ENCODE measurements around the gene KRTAP10-10.
"Not testable (repeated sequence)": the region's sequence is repeated elsewhere in the genome, so short reads cannot be mapped to it uniquely, and the experiment has no call there.

KRTAP10-10 gene

GRCh38 chr21:44653123-44653522 is 16.0 kb downstream of the KRTAP10-10 start:
- DNase-seq (ENCODE audit: low spot score), result peak; percentile 38

- no peak for DNase-seq (ENCODE audit: low spot score)
Measured at GRCh38 chr21:44653656-44654575, 16.8 kb downstream of the KRTAP10-10 start.

- DNase-seq (ENCODE audit: low spot score), result no peak
Measured at GRCh38 chr21:44654576-44655175, 17.5 kb downstream of the KRTAP10-10 start, which contains the start of gene KRTAP12-4. Gene KRTAP12-4 (minus strand): TSS chr21:44654659. CDS start chr21:44654614, 45 bp downstream.

DNA sequence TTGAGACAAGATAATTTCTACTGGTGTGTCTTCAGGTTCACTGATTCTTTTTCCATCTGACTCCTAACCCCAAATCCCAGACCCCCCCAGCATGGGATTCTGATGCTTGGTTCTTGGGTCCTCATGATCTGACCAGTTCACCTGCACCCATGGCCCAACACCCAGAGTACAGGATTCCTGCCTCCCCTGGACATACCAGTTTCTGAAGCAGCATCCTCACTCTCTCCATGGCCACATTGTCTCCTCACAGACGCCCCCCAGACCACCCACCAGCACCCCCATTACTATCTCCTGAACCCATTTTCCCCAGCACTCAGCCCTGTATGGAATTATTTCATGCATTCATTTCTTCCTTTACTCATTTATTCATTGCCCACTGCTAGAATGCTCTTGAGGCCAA is 19.7 kb downstream of the KRTAP10-10 start:
- DNase-seq (ENCODE audit: low spot score), result no peak

- DNase-seq (ENCODE audit: low spot score), result no peak
Measured at GRCh38 chr21:44657635-44658540, 20.7 kb downstream of the KRTAP10-10 start, which contains the start of gene KRTAP12-3. Gene KRTAP12-3 (plus strand): TSS chr21:44657932. CDS start chr21:44657980, 48 bp downstream.

- DNase-seq (ENCODE audit: low spot score), result no peak
Measured at GRCh38 chr21:44658541-44658910, 21.4 kb downstream of the KRTAP10-10 start.

GRCh38 chr21:44658913-44659595 is 21.9 kb downstream of the KRTAP10-10 start:
- no peak for DNase-seq (ENCODE audit: low spot score)

- DNase-seq (ENCODE audit: low spot score), result not testable (repeated sequence)
Measured at GRCh38 chr21:44661567-44661966, 24.4 kb downstream of the KRTAP10-10 start.

DNA sequence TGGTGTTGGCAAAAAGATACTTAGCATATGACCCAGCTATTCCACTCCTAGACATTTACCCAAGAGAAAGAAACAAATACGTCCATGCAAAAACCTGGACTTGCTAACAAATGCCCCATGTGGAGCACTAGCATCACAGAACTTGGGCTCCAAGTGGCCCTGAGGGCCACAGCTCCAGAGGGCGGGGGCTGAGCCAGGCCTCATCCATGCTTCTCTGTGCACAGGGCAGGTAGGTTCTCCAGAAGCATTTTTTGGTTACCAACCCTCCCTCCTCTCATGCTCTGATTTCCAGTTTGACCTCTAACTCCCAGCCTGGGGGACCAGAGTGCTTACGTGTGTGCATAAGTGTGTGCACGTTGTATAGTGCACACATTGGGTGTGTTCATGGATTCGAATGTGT is 27.5 kb downstream of the KRTAP10-10 start:
- DNase-seq (ENCODE audit: low spot score), result no peak

- DNase-seq (ENCODE audit: low spot score), result no peak
Measured at GRCh38 chr21:44666401-44667320, 29.5 kb downstream of the KRTAP10-10 start, which contains the start of gene KRTAP12-2. Gene KRTAP12-2 (minus strand): TSS chr21:44666927. CDS start chr21:44666886, 41 bp downstream.

DNA sequence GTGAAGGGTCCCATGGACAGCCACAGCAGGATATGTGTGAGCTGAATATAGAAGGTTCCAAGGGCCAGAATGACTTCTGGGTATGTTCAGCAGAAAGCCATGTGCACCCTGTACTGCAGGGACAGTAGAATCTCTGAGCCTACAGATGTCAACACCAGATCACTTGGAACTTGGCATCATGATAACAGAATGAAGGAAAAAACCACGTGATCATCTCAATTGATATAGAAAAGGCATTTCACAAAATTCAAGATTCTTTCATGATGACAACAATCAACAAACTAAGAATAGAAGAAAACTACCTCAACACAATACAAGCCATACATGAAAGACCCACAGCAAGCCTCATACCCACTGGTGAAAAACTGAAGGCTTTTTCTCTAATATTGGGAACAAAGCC is 30.5 kb downstream of the KRTAP10-10 start:
- no peak for DNase-seq (ENCODE audit: low spot score)

DNA sequence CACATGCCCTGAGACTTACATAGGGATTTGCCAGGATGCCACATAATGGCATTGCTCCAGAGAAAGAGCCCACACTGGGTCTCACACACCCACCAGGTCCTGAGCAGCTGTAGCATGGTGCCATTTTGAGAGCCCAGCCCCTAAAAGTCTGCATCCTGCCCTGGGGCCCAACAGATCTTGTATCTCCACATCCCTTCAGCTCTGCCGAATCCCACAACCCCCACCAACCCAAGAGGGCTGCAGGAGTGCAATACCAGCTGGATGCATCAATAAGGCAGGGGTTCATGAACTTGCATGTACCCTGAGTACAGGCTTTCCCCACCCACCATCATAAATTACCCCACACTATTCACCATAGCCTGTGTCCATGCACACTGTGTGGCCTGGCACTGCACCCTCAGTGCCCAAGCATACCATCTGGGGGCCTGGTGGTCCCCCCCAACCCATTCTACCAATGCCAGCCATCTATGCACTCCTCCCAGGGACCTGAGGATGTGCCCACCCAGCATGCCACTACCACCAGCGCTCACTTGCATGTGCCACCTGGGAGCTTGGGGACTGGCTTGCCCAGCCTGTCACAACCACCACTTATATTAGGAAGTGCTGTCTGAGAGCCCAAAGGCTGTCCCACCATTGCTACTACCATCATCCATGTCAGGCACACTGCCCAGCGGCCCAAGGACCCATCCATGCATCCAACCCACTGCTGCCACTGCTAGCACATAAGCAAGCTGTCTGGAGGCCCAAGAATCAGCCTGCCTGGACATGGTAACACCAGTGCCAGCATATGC is 33.7 kb downstream of the KRTAP10-10 start:
- DNase-seq (ENCODE audit: low spot score), result no peak

- no peak for DNase-seq (ENCODE audit: low spot score)
Measured at GRCh38 chr21:44671911-44672310, 34.8 kb downstream of the KRTAP10-10 start.

DNA sequence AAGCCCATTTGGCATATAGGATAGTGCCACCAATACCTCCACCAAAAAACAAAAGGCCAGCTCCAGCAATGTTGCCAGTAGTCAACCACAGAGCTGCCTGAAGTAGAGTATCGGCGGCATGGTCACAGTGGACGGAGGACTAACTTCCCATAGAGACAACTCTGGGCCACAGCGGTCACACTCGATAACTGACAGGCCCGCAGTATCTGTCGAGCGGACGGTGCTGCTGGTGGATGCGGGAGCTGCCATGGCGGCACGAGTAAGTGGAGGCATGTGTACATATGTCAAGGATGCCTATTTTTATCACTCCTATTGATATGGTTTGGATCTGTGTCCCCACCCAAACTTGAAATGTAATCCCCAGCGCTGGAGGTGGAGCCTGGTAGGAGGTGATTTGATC is 40.7 kb downstream of the KRTAP10-10 start:
- DNase-seq (ENCODE audit: low spot score), result no peak

DNA sequence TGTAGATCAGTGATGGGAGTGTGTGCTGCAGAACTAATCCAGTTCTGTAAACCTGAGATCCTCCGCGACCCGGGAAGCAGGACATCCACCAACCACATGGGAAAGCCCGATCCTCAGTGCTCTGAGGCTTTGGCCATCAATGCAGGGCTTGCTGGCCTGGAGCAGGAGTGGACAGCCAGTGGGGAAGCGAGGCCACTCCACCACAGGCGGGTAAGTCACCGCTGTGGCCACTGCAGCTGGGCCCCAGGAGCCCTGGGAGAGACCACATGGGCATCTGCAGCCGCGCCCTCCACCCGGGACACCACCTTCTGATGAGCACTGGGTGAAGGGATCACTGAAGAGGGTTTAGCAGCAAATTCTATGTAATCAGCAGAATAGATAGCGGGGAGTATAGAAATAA is 44.0 kb downstream of the KRTAP10-10 start:
- no peak for DNase-seq (ENCODE audit: low spot score)

DNA sequence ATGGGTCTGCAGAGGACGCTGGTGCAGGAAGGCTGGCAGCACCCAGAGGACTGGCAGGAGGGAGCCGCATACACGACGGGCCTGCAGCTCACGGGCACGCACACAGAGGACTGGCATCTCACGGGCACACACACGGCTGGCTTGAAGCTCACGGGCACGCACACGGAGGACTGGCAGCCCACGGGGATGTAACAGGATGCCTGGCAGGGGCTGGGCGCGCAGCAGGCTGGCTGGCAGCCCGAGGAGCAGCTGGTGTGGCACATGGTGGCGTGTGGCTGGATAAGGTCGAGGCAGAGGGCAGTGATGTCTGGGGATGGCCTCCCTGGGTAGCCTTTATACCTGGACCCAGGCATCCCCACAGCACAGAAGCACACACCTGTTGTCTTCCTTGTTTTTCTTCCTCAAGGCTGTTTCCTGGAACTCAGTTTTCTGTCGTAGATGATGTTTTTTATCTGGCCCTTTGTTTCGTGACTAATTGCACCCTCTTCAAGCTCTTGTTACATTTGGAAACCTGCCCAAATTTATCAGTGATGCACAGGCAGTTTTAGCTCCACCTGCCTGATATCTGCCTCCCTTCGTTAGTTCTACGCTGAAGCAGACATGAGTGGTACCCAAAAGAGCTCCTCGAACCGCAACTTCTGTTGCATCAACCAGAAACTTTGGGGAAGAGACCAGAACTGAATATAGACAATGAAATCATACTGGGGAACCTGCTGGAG is 44.9 kb downstream of the KRTAP10-10 start, which contains the start of gene KRTAP12-1:
KRTAP12-1 (minus strand) TSS at position 303 of the 719 bp plus-strand sequence; CDS start at position 263, 40 bp downstream.
- DNase-seq (ENCODE audit: low spot score), result no peak

DNA sequence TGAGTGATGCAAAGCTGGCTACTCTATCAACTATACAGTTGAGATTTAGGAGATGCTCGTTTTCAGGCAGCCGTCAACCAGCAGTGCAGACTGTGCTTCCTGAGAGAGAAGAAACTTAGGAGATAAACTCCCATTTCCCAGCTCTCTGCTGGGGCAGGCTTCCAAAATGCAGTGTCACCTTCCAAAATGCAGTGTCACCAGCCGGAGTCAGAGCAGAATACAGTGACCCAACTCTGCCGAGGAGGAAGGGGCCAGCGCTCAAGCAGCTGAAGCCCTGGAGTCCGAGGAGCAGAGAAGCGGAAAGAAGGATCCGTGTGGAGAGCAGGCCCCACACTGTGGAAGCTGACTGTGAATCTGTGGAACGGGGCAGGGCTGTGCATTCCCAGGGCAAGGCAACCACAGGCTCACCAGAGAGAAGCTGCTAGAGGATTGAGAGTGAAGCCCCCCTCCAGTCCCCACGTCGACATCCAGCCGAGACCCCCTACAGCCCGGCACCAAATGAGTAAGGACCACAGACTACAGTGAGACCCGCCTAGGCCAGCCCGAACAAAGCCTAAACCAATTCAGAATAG is 45.5 kb downstream of the KRTAP10-10 start:
- DNase-seq (ENCODE audit: low spot score), result no peak

- no peak for DNase-seq (ENCODE audit: low spot score)
Measured at GRCh38 chr21:44684077-44684476, 46.9 kb downstream of the KRTAP10-10 start.
